ENCODE data around the gene IYD. TPM values are rescaled to one million over a fixed set of nuclear protein-coding genes. Genes with fewer than 3 reads are reported as not detected.

Gene IYD
- total and polyA plus RNA-seq, 10 of the 15 experiments (the other 5 are each of a cell fraction or from before 2014, with no cell fraction given), result 0.07 TPM; not detected in 9

- Histone ChIP-seq H3K9ac (ENCODE audit: control insufficient read depth, insufficient read depth, low read length) (no peak overlapping the region), H3K4me2 (ENCODE audit: control insufficient read depth, insufficient read depth) (no peak overlapping the region), H3K79me2 (ENCODE audit: control insufficient read depth, insufficient read depth, low read length) (no peaks in the 10 kb centered on the region), H3K4me3 (no peak overlapping the region), H3K27ac (ENCODE audit: control insufficient read depth, insufficient read depth) (no peak overlapping the region), H2AFZ (ENCODE audit: control insufficient read depth, low read depth, low read length) (no peak overlapping the region), H4K20me1 (ENCODE audit: control insufficient read depth, insufficient read depth) (no peaks in the 10 kb centered on the region), H3K4me1 (ENCODE audit: control insufficient read depth, insufficient read depth, low read length) (no peaks in the 10 kb centered on the region), H3K27me3 (replicated peaks in 1 of 2; ENCODE audit: control insufficient read depth in 2 of 2, insufficient read depth in 2 of 2, low read length in 1 of 2) (no peaks in the 10 kb centered on the region; a peak in 1 of 4 replicates), H3K36me3 (ENCODE audit: control insufficient read depth in 2 of 2, insufficient read depth in 2 of 2, low read length in 1 of 2) (no peaks in the 10 kb centered on the region), H3K9me3 (replicated peaks; ENCODE audit: control insufficient read depth, insufficient read depth, low read length) (no peaks in the 10 kb centered on the region)
- in situ Hi-C loops (cut with MboI), result loop anchor here (10.0 kb wide), 1 partner anchor 318 kb away; no protein-coding TSS in a partner anchor
- RAD21 ChIA-PET (ENCODE audit: unreplicated experiment), result interaction anchor here (0.5 to 4.4 kb wide), 4 partner anchors 58 to 312 kb away, joined by 3 to 53 read pairs (median 4); no protein-coding TSS in a partner anchor
- ATAC-seq, result no peak
- 52% methylated on average over 12 of the region's 12 CpGs for WGBS (ENCODE audit: insufficient coverage, insufficient replicate concordance, low lambda C conversion rate, missing lambda C conversion rate)
- intact Hi-C loops (cut with micrococcal nuclease; ENCODE audit: unreplicated experiment), result no loop called here
- POLR2A ChIA-PET, result no interaction called here
- no peak for FAIRE-seq
- CTCF ChIA-PET, result interaction anchor here (0.5 to 5.0 kb wide), 8 partner anchors 10 to 425 kb away, joined by 3 to 115 read pairs (median 4); no protein-coding TSS in a partner anchor
- DNase-seq (ENCODE audit: low read depth, low spot score), result no peak
- TF ChIP-seq NR2F1 (conservative IDR thresholded peaks at IDR 0.05) (no peak), ZNF384 (IDR thresholded peaks at IDR 0.05; ENCODE audit: borderline replicate concordance, low read depth, low read length) (no peak), HSF1 (IDR thresholded peaks at IDR 0.05; ENCODE audit: low read depth, low read length) (no peak), CTCF (IDR thresholded peaks at IDR 0.05 in 2 of 3, conservative IDR thresholded peaks at IDR 0.05 in 1 of 3; ENCODE audit: control insufficient read depth in 2 of 3, extremely low read depth in 1 of 3, insufficient read depth in 1 of 3, low read depth in 3 of 3, low read length in 3 of 3) (no peak), RAD51 (IDR thresholded peaks at IDR 0.05) (no peak), HDAC6 (IDR thresholded peaks at IDR 0.05; ENCODE audit: unreplicated experiment) (no peak), ETV6 (conservative IDR thresholded peaks at IDR 0.05 in 1 of 2, IDR thresholded peaks at IDR 0.05 in 1 of 2; ENCODE audit: borderline replicate concordance in 1 of 2, low read depth in 1 of 2) (no peak), IKZF2 (IDR thresholded peaks at IDR 0.05) (no peak), NFIC (IDR thresholded peaks at IDR 0.05; ENCODE audit: low read depth, low read length) (no peak)
- BruUV-seq (replicated peaks), result no TSS peak
- SMC1A ChIA-PET (ENCODE audit: uncharacterized antibody, unreplicated experiment), result interaction anchor here (1.5 to 5.6 kb wide), 5 partner anchors 9 to 322 kb away, joined by 4 to 59 read pairs (median 13); no protein-coding TSS in a partner anchor
Measured at GRCh38 chr6:150392452-150393220, 23.8 kb downstream of the IYD start.
